ENCODE measurements around the gene PPP1R1B. TPM values are rescaled to one million over a fixed set of nuclear protein-coding genes. Genes with fewer than 3 reads are reported as not detected.
A peak's percentile ranks its signal among the peaks of the same experiment; 100 is the strongest.
"Not testable (repeated sequence)": the region's sequence is repeated elsewhere in the genome, so short reads cannot be mapped to it uniquely, and the experiment has no call there.

PPP1R1B gene
- 100 to 1,000 TPM in 1 of 2 donors, 10 to 100 TPM in 1; 16.5 to 329 TPM for total RNA-seq
- 10 to 100 TPM; 20.2 to 75.9 TPM for polyA plus RNA-seq (ENCODE audit: insufficient read length in 2 of 2)
- long read RNA-seq, donor 1, transcript PPP1R1B-206 (3 exons, 2,879 nt), result major isoform, 12 of 48 reads
- long read RNA-seq, donor 1, transcript PPP1R1B-201 (7 exons, 1,845 nt), result minor isoform, 6 of 48 reads
- long read RNA-seq, donor 1, partial matches to known transcripts, result 20 of 48 reads
- long read RNA-seq, donor 1, other reads (novel, unspliced or antisense), result 10 of 48 reads
- long read RNA-seq, donor 2, transcript PPP1R1B-206 (3 exons, 2,879 nt), result major isoform, 5 of 6 reads
- long read RNA-seq, donor 2, partial matches to known transcripts, result 0 of 6 reads
- long read RNA-seq, donor 2, other reads (novel, unspliced or antisense), result 0 of 6 reads
- long read RNA-seq, donor 3, transcript PPP1R1B-206 (3 exons, 2,879 nt), result major isoform, 6 of 13 reads
- long read RNA-seq, donor 3, partial matches to known transcripts, result 7 of 13 reads
- long read RNA-seq, donor 3, other reads (novel, unspliced or antisense), result 0 of 13 reads
- long read RNA-seq, donor 4, transcript PPP1R1B-201 (7 exons, 1,845 nt), result minor isoform, 7 of 23 reads
- long read RNA-seq, donor 4, transcript PPP1R1B-206 (3 exons, 2,879 nt), result major isoform, 10 of 23 reads
- long read RNA-seq, donor 4, partial matches to known transcripts, result 0 of 23 reads
- long read RNA-seq, donor 4, other reads (novel, unspliced or antisense), result 5 of 23 reads

DNA sequence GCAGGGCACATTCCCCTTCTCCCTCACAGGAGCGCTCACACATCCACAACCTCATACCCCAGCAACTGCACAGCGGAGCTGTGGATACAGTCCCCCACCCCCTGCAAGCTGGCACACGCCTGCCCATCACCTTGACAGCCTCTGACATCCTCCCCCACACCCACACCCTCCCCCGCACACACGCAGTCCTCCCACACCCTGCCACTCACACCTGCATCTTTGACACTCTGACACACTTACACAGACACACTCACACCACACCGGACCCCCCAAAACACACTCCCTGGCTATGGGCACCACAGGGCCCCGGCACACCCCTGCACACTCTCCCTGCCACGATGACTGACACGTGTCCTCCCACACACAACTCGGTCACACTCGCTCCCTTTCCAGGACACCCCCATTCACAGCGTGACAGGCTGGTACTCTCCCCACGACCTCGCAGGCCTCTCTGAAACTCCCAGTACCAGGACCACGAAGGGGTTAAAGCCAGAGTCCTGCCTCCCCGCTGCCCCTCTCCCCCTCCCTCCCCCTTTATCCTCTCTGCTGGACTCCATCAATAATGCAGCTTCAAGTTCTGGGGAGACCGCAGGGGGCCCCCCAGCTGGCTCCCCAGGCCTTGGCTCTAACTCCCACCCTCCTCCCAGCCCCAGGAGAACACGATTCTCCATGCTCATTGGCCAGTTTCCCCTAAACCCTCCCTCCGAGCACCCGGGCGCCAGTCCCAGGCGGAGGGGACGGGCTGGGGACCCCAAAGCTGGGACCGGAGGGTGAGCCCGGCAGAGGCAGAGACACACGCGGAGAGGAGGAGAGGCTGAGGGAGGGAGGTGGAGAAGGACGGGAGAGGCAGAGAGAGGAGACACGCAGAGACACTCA lies at the start of gene PPP1R1B:
Gene PPP1R1B (plus strand): TSS at position 782 of the 876 bp plus-strand sequence. CDS start 441 bp downstream, outside the sequence.
- 10% methylated on average over 29 of the region's 29 CpGs for WGBS (ENCODE audit: insufficient coverage)
- peaks cover 5% of the 10 kb centered on the region for H3K36me3 ChIP-seq (ENCODE audit: control insufficient read depth, insufficient read depth, low read length)

DNA sequence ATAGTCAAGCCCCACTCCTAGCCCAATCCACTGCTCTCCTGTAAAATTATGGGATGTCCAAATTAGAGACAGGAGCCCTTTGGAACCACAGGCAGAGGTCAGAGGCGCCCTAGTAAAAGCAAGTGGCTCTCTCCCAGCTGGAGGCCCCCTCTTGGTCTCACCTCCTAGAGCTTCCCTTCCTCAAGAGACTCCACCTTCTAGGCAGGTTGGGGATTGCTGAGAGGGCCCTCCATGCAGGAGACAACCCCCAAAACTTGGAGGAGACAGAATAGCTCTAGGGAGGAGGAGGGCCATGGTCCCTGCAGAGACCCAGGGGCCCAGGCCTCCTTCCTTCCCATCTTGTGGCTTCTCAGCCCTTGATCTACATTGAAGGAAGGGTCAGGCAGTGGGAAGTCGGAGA lies 48.5 kb upstream of the PPP1R1B start:
- Histone ChIP-seq H3K27me3 (ENCODE audit: control insufficient read depth, insufficient read depth, low read length) (no peaks in the 10 kb centered on the region), H3K4me3 (ENCODE audit: low read depth, low read length) (no peak overlapping the region), H3K9me3 (ENCODE audit: control insufficient read depth, insufficient read depth, low read length) (no peaks in the 10 kb centered on the region), H3K4me1 (ENCODE audit: control insufficient read depth, insufficient read depth, low read length) (peaks cover 32% of the 10 kb centered on the region), H3K27ac (ENCODE audit: low read depth, low read length) (no peak overlapping the region), H3K36me3 (ENCODE audit: control insufficient read depth, insufficient read depth, low read length) (no peaks in the 10 kb centered on the region)
- 33% methylated on average over 1 of the region's 2 CpGs for WGBS (ENCODE audit: insufficient coverage)
- no peak for DNase-seq (ENCODE audit: low read depth in 4 of 6, low spot score in 6 of 6)

More for the DNA sequence above, at the start of gene PPP1R1B:
- Histone ChIP-seq H3K27ac (ENCODE audit: low read depth, low read length) (no peak within 1 kb of the TSS), H3K9me3 (ENCODE audit: control insufficient read depth, insufficient read depth, low read length) (no peaks in the 10 kb centered on the region), H3K27me3 (ENCODE audit: control insufficient read depth, insufficient read depth, low read length) (peaks cover 32% of the 10 kb centered on the region), H3K4me3 (ENCODE audit: low read depth, low read length) (peak within 1 kb of the TSS; percentile 51), H3K4me1 (ENCODE audit: control insufficient read depth, insufficient read depth, low read length) (peaks cover 71% of the 10 kb centered on the region)
- DNase-seq (ENCODE audit: low read depth in 4 of 6, low spot score in 6 of 6), result peak in 2 of 6 donors; percentile 68 to 84

DNA sequence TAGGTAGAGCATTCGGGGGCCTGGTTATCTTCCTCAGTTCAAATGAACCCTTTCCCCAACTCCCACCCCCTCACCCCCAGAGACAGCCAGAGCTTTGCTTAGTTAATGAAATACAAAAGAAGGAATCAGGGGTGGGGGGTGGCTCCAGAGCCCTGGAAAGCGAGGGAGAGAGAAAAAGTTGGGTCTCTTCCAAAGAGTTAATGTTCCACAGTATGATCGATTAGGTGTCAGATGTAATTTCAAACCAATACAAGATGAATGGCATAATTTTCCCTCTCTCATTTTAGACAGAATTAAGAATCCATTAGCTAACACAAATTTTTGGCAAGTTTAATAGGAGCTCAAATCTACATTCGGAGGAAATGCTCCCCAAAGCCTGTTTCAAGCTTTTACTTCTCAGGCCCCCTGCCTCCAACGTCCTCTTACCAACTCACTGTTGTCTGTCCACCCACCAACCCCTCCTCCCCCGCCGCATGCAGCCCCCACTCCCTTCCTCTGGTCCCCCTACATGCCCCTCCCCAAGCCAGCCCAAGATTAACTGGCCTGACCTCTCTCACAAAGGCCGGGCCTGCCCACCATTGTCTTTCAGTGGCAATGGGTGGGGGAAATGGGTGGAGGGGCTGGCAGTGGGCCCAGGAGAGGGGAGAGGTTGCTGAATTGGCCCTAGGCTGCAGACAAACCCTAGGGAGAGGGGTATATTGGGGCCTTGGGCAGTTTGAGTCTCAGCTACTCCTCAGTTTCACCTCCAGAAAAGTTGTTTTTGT lies 47.3 kb upstream of the PPP1R1B start:
- Histone ChIP-seq H3K27ac (ENCODE audit: low read depth, low read length) (no peak overlapping the region), H3K27me3 (ENCODE audit: control insufficient read depth, insufficient read depth, low read length) (no peaks in the 10 kb centered on the region), H3K4me3 (ENCODE audit: low read depth, low read length) (no peak overlapping the region), H3K36me3 (ENCODE audit: control insufficient read depth, insufficient read depth, low read length) (no peaks in the 10 kb centered on the region), H3K4me1 (ENCODE audit: control insufficient read depth, insufficient read depth, low read length) (peaks cover 23% of the 10 kb centered on the region), H3K9me3 (ENCODE audit: control insufficient read depth, insufficient read depth, low read length) (no peaks in the 10 kb centered on the region)
- 14% methylated on average over 2 of the region's 8 CpGs for WGBS (ENCODE audit: insufficient coverage)
- peak in 1 of 6 donors; percentile 59 for DNase-seq (ENCODE audit: low read depth in 4 of 6, low spot score in 6 of 6)

DNA sequence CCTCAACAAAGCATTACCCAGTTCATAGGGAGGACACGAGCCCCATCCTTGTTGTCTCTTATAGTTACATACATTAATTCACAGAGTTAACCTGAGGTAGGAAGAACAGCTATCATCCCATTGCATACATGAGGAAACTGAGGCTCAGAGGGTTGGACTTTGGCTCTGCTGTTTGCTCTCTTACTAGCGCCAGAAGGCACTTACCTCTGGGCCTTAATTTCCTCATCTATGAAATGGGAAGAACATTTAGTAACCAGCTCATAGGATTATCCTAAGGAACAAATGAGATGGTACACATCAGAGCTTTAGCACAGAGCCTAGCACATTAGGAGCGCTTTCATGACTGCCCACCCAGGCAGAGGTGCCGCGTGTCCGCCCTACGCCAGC lies 46.7 kb upstream of the PPP1R1B start:
- peaks cover 23% of the 10 kb centered on the region for H3K4me1 ChIP-seq (ENCODE audit: control insufficient read depth, insufficient read depth, low read length)
- H3K27ac ChIP-seq (ENCODE audit: low read depth, low read length), result no peak overlapping the region
- H3K4me3 ChIP-seq (ENCODE audit: low read depth, low read length), result no peak overlapping the region
- no peaks in the 10 kb centered on the region for H3K36me3 ChIP-seq (ENCODE audit: control insufficient read depth, insufficient read depth, low read length)
- H3K9me3 ChIP-seq (ENCODE audit: control insufficient read depth, insufficient read depth, low read length), result no peaks in the 10 kb centered on the region
- H3K27me3 ChIP-seq (ENCODE audit: control insufficient read depth, insufficient read depth, low read length), result no peaks in the 10 kb centered on the region
- DNase-seq (ENCODE audit: low read depth in 4 of 6, low spot score in 6 of 6), result no peak
- 63% methylated on average over 5 of the region's 7 CpGs for WGBS (ENCODE audit: insufficient coverage)

DNA sequence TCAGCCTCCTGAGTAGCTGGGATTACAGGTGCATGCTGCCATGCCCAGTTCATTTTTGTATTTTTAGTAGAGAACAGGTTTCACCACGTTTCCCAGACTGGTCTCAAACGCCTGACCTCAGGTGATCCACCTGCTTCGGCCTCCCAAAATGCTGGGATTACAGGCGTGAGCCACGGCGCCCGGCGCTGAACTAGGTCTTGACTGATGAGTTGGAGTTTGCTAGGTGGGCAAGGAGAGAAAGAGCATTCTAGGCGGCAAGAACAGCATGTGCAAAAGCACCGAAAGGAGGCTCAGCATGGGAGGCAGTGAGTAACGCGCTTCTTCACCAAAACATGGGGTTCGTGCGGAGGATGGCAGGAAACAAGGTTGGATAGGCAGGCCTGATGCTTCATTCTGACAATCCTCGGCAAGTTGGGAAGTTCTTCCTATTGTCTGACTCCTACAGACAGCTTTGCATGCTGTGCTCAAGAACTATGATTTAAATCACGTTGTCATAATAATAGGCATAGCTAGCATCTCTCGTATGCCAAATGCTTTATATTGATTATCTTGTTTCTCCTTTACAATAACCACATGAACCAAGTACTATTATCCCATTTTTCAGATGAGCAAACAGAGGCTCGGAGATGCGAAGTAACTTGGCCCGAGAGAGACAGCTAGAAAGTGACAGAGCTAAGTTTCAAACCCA lies 45.5 kb upstream of the PPP1R1B start:
- no peaks in the 10 kb centered on the region for H3K36me3 ChIP-seq (ENCODE audit: control insufficient read depth, insufficient read depth, low read length)
- H3K27me3 ChIP-seq (ENCODE audit: control insufficient read depth, insufficient read depth, low read length), result no peaks in the 10 kb centered on the region
- H3K4me1 ChIP-seq (ENCODE audit: control insufficient read depth, insufficient read depth, low read length), result peaks cover 20% of the 10 kb centered on the region
- no peak overlapping the region for H3K4me3 ChIP-seq (ENCODE audit: low read depth, low read length)
- no peak for DNase-seq (ENCODE audit: low read depth in 4 of 6, low spot score in 6 of 6)
- WGBS (ENCODE audit: insufficient coverage), result 87% methylated on average over 19 of the region's 20 CpGs
- no peak overlapping the region for H3K27ac ChIP-seq (ENCODE audit: low read depth, low read length)
- no peaks in the 10 kb centered on the region for H3K9me3 ChIP-seq (ENCODE audit: control insufficient read depth, insufficient read depth, low read length)

DNA sequence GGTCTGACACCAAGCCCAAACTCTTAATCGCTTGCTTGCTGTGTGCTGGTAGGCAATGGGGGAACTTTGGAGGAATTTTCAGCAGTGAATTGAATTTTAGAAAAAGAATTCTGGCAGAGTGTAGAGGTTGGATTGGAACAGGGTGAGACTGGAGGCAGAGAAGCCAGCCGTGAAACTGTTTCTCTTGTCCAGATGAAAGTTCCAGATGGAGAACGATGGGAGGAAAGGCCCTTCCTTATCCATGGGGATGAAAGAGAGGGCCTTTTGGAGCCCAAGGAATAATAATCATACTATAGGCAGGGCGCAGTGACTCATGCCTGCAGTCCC lies 45.0 kb upstream of the PPP1R1B start:
- Histone ChIP-seq H3K27me3 (ENCODE audit: control insufficient read depth, insufficient read depth, low read length) (no peaks in the 10 kb centered on the region), H3K27ac (ENCODE audit: low read depth, low read length) (no peak overlapping the region), H3K4me1 (ENCODE audit: control insufficient read depth, insufficient read depth, low read length) (peaks cover 16% of the 10 kb centered on the region), H3K36me3 (ENCODE audit: control insufficient read depth, insufficient read depth, low read length) (no peaks in the 10 kb centered on the region), H3K9me3 (ENCODE audit: control insufficient read depth, insufficient read depth, low read length) (no peaks in the 10 kb centered on the region), H3K4me3 (ENCODE audit: low read depth, low read length) (no peak overlapping the region)
- peak in 1 of 6 donors; percentile 58 for DNase-seq (ENCODE audit: low read depth in 4 of 6, low spot score in 6 of 6)
- WGBS (ENCODE audit: insufficient coverage), result 74% methylated on average over 4 of the region's 4 CpGs

DNA sequence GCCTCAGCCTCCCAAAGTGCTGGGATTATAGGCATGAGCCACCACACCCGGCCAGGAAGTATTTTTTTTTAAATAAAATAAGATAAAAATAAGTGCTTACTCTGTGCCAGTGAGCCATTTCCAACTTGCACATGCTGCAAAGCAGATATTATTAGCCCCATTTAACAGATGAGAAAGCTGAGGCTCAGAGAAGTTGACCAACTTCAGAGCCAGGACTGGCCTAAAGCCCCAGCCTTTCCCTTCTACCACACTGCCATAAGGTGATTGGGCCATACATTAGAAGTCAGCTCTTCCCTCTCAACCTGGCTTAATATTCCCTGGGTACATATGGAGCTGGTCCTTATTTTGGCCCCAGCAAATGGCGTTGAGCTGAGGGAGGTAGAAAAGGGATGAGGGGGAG lies 44.1 kb upstream of the PPP1R1B start:
- 50% methylated on average over 1 of the region's 2 CpGs for WGBS (ENCODE audit: insufficient coverage)
- DNase-seq (ENCODE audit: low read depth in 4 of 6, low spot score in 6 of 6), result no peak
- Histone ChIP-seq H3K4me1 (ENCODE audit: control insufficient read depth, insufficient read depth, low read length) (peaks cover 16% of the 10 kb centered on the region), H3K27ac (ENCODE audit: low read depth, low read length) (no peak overlapping the region), H3K36me3 (ENCODE audit: control insufficient read depth, insufficient read depth, low read length) (no peaks in the 10 kb centered on the region), H3K9me3 (ENCODE audit: control insufficient read depth, insufficient read depth, low read length) (no peaks in the 10 kb centered on the region), H3K27me3 (ENCODE audit: control insufficient read depth, insufficient read depth, low read length) (no peaks in the 10 kb centered on the region), H3K4me3 (ENCODE audit: low read depth, low read length) (no peak overlapping the region)

DNA sequence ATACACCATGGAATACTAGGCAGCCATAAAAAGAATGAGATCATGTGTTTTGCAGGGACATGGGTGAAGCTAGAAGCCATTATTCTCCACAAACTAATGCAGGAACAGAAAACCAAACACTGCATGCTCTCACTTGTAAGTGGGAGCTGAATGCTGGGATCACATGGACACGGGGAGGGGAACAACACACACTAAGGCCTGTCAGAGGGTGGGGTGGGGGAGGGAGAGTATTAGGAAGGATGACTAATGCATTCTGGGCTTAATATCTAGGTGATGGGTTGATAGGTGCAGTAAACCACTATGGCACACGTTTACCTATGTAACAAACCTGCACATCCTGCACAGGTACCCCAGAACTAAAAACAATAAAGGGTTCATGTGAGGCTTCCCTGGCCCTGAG lies 36.6 kb upstream of the PPP1R1B start:
- not testable (repeated sequence) for H3K4me1 ChIP-seq (ENCODE audit: control insufficient read depth, insufficient read depth, low read length); H3K4me3 ChIP-seq (ENCODE audit: low read depth, low read length); H3K36me3 ChIP-seq (ENCODE audit: control insufficient read depth, insufficient read depth, low read length); DNase-seq (ENCODE audit: low read depth in 4 of 6, low spot score in 6 of 6); H3K27ac ChIP-seq (ENCODE audit: low read depth, low read length); H3K9me3 ChIP-seq (ENCODE audit: control insufficient read depth, insufficient read depth, low read length)
- H3K27me3 ChIP-seq (ENCODE audit: control insufficient read depth, insufficient read depth, low read length), result peaks cover 22% of the 10 kb centered on the region
- whole genome bisulfite sequencing (ENCODE audit: insufficient coverage), result no CpG with 5 or more reads among the region's 2 CpGs
